GM19397 (cell line): ENCODE measurements around the gene TATDN2.
"Not testable (repeated sequence)": the region's sequence is repeated elsewhere in the genome, so short reads cannot be mapped to it uniquely, and the experiment has no call there.

Experiments
- ATAC-seq: cut with Tn5 transposase; IDR thresholded peaks from one replicate; pipeline ENCODE4 v1.9.1; 2021; ENCODE audit warnings: mild to moderate bottlenecking, moderate library complexity; ENCODE audit not compliant: unreplicated experiment

The TATDN2 gene

GRCh38 chr3:10289077-10289476 is 40.8 kb downstream of the TATDN2 start:
- ATAC-seq, result no peak

GRCh38 chr3:10289787-10290355 is 41.6 kb downstream of the TATDN2 start:
- ATAC-seq, result no peak

DNA sequence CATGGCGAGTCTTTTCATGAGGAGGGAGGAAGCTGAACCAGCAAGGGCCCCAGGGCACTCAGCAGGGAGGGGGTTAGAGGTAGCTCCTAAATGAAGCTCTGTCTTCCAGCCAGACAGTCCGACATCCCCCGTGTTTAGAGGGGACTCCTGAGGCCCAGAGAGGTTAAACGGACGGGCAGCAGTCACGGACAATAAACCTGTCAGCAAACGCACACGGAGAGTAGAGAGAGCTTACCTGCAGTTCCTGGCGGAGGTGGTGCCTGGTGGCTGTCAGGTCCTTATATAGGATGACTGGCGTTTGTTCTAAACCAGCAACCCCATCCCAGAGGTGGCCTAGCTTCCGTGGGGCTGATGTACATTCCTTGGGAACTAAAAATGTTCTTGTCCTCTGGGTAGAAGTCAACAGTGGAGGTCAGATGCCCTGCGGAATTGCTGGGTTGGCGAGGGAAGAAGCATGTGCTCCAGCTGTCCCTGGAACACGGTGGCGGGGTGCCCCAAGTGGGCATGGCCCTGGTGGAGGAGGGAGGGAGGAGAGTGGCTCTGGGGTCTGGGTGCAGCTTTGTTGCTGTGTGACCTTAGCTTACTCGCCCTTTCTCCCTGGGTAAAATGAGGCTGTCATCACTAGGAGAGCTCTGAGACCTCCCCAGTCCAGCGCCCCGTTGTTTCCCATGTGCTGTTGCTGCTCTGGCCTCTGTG is 42.4 kb downstream of the TATDN2 start:
- no peak for ATAC-seq

DNA sequence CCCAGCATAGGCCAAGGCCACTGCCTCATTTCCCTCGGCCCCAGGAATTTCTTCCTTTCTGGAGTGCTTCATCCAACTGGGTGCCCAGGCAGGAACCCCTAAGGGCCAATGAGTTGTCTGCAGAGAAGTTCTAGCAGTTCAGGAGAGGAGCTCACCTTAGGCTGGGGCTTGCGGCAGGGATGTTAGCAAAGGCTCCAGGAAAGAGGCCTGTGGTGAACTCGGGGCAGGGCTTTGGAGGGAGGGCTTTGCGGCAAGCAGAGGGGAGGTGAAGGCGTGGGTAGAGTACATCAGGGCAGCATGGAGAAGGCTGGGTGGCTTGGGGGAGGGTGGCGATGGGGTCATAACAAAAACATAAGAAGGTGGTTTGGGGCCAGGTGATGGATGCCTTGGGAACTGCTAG is 43.4 kb downstream of the TATDN2 start:
- ATAC-seq, result no peak

GRCh38 chr3:10292505-10293419 is 44.5 kb downstream of the TATDN2 start, which contains the start of gene GHRL:
Gene GHRL, minus strand, starts transcription at chr3:10292947. Its CDS starts 2,767 bp downstream, at chr3:10290180.
- peak; percentile 77 for ATAC-seq

DNA sequence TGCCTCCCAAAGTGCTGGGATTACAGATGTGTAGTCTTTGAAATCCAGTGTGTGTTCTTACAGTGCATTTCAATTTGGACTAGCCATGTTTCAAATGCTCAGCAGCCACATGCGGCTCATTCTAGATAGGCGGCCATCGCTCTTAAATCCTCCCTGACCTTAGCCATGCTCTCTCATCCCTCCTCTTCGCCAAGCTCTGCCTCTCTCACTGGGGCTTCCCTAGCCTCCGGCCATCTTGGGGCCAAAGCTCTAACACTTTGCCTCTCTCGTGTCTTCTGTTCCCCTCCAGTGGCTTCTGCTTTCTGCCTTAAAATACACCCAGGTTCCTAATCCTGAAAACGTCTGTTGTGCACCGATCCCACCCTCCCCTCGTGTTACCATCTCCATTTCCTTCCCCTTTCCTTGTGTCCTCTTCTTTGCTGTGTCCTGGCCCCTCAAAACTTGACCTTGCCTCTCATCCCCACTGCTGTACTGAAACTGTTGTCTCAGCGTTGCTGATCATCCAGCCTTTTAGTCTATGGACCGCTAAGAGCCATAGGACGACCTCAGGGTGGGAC is 45.8 kb downstream of the TATDN2 start:
- no peak for ATAC-seq

GRCh38 chr3:10298064-10298463 is 49.8 kb downstream of the TATDN2 start:
- ATAC-seq, result not testable (repeated sequence)

GRCh38 chr3:10299175-10299574 is 50.9 kb downstream of the TATDN2 start:
- no peak for ATAC-seq

DNA sequence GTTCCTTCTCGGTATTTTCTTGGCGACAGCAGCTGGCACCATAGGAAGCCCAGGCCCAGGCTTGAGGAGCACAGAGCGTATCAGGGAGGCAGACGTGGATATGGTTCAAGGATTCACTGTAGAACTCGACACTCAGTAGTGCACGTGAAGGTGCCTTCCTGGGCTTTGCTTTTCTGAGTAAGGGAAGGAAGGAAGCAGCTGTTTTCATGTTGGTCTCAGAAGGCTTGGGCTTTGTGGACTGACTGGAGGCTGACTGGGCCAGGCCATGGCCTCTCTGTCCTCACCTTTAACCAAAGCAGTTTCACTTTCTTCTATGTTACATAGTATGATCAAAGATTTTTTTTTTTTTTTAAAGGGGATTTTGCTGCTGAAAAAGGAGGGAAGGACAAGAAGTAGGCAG is 51.4 kb downstream of the TATDN2 start:
- ATAC-seq, result no peak

GRCh38 chr3:10300087-10300486 is 51.8 kb downstream of the TATDN2 start:
- ATAC-seq, result no peak

- ATAC-seq, result no peak
Observed at GRCh38 chr3:10303105-10303504, 54.8 kb downstream of the TATDN2 start.

DNA sequence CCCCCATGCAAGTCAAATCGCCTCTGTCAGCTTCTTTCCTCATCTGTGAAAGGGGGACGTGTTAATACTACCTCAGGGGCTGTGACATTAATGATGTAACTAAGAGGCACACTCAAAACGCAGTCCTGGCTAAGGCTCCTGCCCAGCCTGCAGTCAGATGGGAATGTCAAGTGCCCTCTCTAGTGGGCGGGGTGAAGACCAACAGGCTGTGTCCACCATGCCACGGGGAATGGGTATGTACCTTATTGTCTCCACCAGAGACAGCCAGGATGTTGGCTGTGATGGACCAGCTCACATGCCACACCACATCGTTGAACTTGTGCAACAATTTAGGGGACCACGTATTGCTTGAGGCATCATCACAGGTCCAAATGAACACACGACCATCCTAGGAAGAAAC is 55.5 kb downstream of the TATDN2 start:
- ATAC-seq, result no peak

DNA sequence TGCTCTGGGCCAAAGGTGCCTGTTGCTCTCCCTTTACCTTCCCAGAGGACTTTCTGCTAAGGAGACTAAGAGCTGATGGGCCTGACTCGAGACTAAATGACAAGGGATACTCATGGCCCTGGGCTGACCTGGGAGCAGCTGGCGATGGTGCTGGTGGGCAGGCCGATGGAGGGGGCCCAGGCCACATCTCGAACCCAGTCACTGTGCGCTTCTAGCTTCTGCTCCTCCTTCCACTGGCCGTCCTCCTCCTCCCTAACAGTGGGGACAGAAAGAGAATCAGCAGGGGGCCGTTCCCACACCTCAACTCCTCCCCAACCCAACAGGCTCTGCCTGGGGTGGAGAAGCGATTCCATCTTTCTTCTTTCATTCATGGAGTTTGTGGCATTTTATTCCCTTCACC is 56.6 kb downstream of the TATDN2 start:
- ATAC-seq, result no peak

DNA sequence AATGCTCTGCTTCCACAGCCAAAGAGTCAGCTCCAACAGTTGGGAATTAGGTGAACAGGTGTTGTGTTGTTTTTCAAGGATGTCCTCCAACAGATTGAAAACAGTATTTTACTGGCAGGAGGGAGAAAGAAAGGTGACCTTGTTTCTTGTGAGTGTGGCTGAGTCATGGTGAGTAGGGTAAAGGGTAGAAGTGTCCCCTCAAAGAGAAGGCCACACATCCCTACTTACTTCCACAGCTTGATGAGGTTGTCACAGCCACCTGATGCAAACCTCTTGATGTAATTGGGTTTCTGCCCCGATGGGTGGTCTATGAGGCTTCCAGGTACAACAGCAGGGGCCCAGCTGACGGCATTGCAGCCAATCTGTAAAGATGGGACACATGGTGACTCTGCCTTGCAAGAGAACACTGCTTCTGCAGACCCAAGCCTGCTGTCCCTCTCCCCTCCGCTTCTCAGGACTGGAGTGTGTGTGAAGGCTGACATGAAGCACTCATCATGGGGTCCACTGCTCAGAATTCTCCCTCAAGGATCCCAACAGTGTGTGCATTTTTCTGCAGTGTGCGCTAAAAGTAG is 57.2 kb downstream of the TATDN2 start:
- no peak for ATAC-seq

DNA sequence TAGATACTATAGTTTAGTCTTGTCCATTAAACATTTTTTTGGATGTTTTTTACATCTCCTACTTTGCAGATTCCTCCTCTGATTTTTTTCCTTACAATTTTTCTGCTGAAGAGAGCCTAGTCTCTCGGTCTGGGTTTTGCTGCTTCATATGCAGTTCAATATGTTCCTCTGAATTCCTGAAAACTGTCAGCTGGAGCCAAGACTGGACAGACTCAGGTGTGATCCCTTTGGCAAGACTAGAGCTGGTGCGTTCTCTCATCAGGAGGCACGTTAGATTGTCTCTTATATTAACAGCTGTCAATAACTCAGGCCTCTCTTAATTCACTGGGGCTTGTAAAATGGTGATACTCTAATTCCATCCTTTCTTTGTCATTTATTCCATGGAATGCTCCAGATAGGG is 57.9 kb downstream of the TATDN2 start:
- ATAC-seq, result no peak

DNA sequence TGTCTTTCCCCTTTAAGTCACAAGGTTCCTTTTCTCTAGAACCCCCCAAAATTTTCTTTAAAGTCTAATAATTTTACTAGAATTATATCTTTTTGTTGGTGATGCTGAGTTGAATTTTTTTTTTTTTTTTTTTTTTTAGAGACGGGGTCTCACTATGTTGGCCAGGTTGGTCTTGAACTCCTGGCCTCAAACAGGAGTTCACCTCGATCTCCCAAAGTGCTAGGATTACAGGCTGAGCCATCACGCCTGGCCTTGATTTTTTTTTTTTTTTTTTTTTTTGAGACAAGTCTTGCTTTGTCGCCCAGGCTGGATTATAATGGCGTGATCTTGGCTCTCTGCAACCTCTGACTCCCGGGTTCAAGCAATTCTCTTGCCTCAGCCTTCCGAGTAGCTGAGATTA is 60.4 kb downstream of the TATDN2 start:
- ATAC-seq, result no peak

DNA sequence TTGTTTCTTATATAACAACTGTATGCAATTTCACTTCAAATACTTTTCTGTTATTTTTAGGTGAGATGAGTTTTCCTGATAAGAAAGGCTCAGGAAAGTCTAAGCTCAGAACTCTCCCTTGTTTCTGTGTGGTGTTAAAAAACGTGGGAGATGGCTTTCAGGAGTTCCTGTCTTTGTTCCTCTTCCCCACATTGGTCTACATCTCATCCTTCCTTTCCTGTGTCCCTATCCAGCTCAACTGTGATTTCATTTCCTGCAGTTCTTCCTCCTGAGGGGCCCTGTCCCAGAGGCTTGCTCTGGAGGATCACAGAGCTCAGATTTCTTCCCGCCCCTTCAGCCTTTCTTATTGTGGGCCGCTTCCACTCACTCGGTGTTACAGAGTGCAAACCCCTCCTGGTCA is 61.5 kb downstream of the TATDN2 start:
- ATAC-seq, result no peak

- no peak for ATAC-seq
Observed at GRCh38 chr3:10310578-10310977, 62.3 kb downstream of the TATDN2 start.

- ATAC-seq, result no peak
Observed at GRCh38 chr3:10311710-10312109, 63.5 kb downstream of the TATDN2 start.

DNA sequence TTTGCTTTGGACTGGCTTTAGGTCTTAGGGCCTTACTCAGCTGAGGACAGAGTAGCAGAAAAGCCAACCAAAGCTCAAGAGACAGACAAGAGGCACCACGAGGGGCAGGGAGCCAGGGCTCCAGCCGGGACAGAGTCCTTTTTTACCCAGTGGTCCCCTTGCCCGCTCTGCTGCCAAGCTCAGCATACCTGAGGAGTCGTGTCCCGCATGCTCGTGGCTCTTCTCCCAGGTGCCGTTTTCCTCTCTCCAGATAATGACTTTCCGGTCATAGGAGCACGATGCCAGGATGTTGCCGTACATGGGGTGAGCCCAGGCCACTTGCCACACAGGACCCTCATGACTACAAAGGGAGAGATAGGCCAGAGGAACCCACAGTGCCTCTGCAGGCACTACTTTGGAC is 64.1 kb downstream of the TATDN2 start:
- no peak for ATAC-seq

- no peak for ATAC-seq
Observed at GRCh38 chr3:10312861-10313260, 64.6 kb downstream of the TATDN2 start.
